Neural progenitor cell (in vitro differentiated cells): ENCODE results near the gene C6orf136.
"Not testable (repeated sequence)": the region's sequence is repeated elsewhere in the genome, so short reads cannot be mapped to it uniquely, and the experiment has no call there.

Source experiments
- CTCF ChIP-seq: fragments of 200-600 bp; sonication (generic); IDR thresholded peaks from 2 replicates; pipeline ENCODE4 v1.5.1; 2017; ENCODE audit warnings: antibody characterized with exemption, mild to moderate bottlenecking
- EZH2 ChIP-seq: fragments of 200-600 bp; sonication (generic); IDR thresholded peaks from 2 replicates; pipeline ENCODE4 v1.6.1; 2017; ENCODE audit warnings: antibody characterized with exemption, mild to moderate bottlenecking, moderate library complexity
- EZH2phosphoT487 ChIP-seq: fragments of 200-600 bp; sonication (generic); IDR thresholded peaks from 2 replicates; pipeline ENCODE4 v1.6.1; 2017; ENCODE audit warnings: antibody characterized with exemption

- not testable (repeated sequence) for TF ChIP-seq EZH2, CTCF, EZH2phosphoT487
Observed at GRCh38 chr6:30657922-30658321, 11.0 kb downstream of the C6orf136 start.
